Measurements from ENCODE around the gene PKMYT1. TPM values are rescaled to one million over a fixed set of nuclear protein-coding genes. Genes with fewer than 3 reads are reported as not detected.

Gene PKMYT1
- total RNA-seq, 2 donors from 2014 or later: 76.4 to 251 TPM

DNA sequence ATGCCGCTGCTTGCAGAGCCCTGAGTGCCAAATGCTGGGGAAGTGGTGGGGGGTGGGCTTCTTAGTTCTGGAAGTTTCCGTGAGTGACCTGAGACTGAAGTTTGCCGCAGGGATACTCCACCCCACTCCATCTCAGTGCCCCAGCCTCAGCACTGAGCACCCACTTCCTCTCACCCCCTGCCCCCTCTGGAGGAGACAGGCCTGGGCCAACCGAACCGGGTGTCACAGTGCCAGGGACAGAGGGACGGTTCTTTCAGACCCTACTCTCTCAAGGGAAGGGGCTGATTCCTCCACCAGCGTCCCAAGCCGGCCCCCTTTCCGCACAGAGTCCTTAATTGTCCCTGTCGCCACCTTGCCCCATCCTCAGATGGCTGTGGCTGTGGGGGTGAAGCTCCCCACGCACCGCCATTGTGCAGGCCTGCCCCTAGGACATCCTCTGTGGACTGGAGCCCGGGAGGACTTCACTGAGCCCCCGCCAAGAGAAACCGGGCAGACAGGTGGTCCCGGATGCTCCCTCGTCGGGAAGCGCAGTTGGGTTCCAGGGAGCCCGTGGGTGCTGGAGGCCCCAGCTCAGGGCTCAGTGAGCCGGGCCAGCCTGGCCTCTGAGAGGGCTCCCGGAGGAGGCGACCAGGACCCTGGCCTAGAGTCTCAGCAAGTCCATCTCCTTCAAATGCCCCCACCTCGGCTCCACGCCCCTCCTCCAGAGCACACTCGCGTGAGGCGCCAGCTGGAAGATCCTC is 17.7 kb downstream of the PKMYT1 start:
- no peak overlapping the region for H3K27ac Mint-ChIP-seq
- ATAC-seq (no peak), DNase-seq (ENCODE audit: low spot score) (no peak)
- H3K4me3 Mint-ChIP-seq: no peak overlapping the region
- H3K4me1 Mint-ChIP-seq (ENCODE audit: low read depth in 2 of 2): peaks cover 0 to 10% of the 10 kb centered on the region in 2 donors
- peaks cover 5 to 11% of the 10 kb centered on the region in 2 donors for H3K27me3 Mint-ChIP-seq
- H3K9me3 Mint-ChIP-seq: no peaks in the 10 kb centered on the region
- no peaks in the 10 kb centered on the region for H3K36me3 Mint-ChIP-seq

DNA sequence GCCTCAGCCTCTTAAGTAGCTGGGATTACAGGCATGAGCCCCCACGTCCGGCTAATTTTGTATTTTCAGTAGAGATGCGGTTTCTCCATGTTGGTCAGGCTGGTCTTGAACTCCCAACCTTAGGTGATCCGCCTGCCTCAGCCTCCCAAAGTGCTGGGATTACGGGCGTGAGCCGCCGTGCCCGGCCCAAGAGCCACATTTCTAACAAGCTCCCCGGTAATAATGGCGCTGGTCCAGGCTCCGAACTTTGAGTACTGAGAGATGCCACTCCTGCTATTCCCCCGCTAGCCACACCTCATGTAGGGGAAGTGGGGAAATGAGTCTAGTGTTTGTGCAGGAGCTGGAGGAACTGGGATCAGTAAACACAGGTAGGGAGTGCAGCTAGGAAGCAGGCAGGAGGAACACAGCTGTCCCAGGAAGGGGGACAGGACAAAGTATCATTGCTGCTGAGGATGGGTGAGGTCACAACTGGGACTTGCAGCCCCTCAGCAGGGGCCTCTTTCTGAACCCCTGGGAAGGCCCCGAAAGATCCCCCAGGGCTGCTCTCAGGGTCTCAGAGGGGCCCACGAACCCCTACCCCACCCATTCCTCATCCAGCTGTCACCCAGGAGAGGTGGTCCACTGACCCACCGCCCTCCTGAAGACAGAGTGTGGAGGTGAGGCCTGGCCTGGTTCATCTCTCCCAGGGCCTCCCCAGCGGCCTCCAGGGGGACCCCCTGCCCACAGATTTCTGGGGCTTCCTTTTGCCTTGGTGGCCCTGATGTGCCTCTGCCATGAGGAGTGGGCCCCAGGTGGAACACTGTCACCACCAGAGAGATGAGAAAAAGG is 19.8 kb downstream of the PKMYT1 start:
- no peak for ATAC-seq

GRCh38 chr16:2959206-2959605 is 21.0 kb downstream of the PKMYT1 start:
- Mint-ChIP-seq H3K27ac (no peak overlapping the region), H3K27me3 (peaks cover 5 to 14% of the 10 kb centered on the region in 2 donors), H3K36me3 (no peaks in the 10 kb centered on the region)

More for the DNA sequence above, 19.8 kb downstream of the PKMYT1 start:
- no peaks in the 10 kb centered on the region for H3K9me3 Mint-ChIP-seq
- H3K4me3 Mint-ChIP-seq: no peak overlapping the region
- H3K27me3 Mint-ChIP-seq: peaks cover 5 to 14% of the 10 kb centered on the region in 2 donors
- no peak overlapping the region for H3K27ac Mint-ChIP-seq
- H3K36me3 Mint-ChIP-seq: no peaks in the 10 kb centered on the region
- H3K4me1 Mint-ChIP-seq (ENCODE audit: low read depth in 2 of 2): peaks cover 0 to 10% of the 10 kb centered on the region in 2 donors
- no peak for DNase-seq (ENCODE audit: low spot score)

DNA sequence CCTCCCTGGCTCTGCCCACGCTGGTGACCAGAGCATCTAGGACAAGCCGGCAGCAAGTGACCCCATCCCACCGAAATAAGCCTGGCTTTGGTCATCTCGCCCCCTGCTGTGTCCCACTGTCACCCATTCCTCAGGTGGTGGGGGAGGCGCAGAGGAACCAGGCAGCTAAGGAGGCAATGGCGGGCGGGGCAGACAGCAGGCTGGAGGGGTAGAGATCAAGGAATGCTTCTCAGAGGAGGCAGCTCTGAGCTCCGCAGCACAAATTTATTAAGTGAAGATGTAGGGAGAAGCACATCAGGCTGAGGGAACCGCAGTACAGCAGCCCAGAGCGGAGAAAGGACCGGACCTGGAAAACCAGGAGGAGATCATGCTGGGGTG is 23.7 kb downstream of the PKMYT1 start:
- peaks cover 5 to 6% of the 10 kb centered on the region in 2 donors for H3K27me3 Mint-ChIP-seq
- DNase-seq (ENCODE audit: low spot score): no peak
- H3K4me3 Mint-ChIP-seq: no peak overlapping the region
- peaks cover 0 to under 1% of the 10 kb centered on the region in 2 donors for H3K4me1 Mint-ChIP-seq (ENCODE audit: low read depth in 2 of 2)
- no peak overlapping the region for H3K27ac Mint-ChIP-seq
- H3K36me3 Mint-ChIP-seq: no peaks in the 10 kb centered on the region
- no peak for ATAC-seq
- no peaks in the 10 kb centered on the region for H3K9me3 Mint-ChIP-seq

More at GRCh38 chr16:2959206-2959605, 21.0 kb downstream of the PKMYT1 start:
- Mint-ChIP-seq H3K9me3 (no peaks in the 10 kb centered on the region), H3K4me1 (ENCODE audit: low read depth in 2 of 2) (peaks cover 0 to 9% of the 10 kb centered on the region in 2 donors), H3K4me3 (no peak overlapping the region)
- DNase-seq (ENCODE audit: low spot score) (no peak), ATAC-seq (no peak)

GRCh38 chr16:2955779-2956578 is 24.3 kb downstream of the PKMYT1 start:
- no peak overlapping the region for H3K27ac Mint-ChIP-seq
- DNase-seq (ENCODE audit: low spot score) (no peak), ATAC-seq (peak in 1 of 2 donors; percentile 37)
- H3K27me3 Mint-ChIP-seq: peaks cover 5% of the 10 kb centered on the region in 2 donors
- H3K9me3 Mint-ChIP-seq: no peaks in the 10 kb centered on the region
- no peaks in the 10 kb centered on the region for H3K4me1 Mint-ChIP-seq (ENCODE audit: low read depth in 2 of 2)
- no peak overlapping the region for H3K4me3 Mint-ChIP-seq
- H3K36me3 Mint-ChIP-seq: no peaks in the 10 kb centered on the region

- Mint-ChIP-seq H3K4me3 (no peak overlapping the region), H3K9me3 (no peaks in the 10 kb centered on the region), H3K36me3 (no peaks in the 10 kb centered on the region), H3K27me3 (peaks cover 5% of the 10 kb centered on the region in 2 donors), H3K27ac (no peak overlapping the region), H3K4me1 (ENCODE audit: low read depth in 2 of 2) (no peaks in the 10 kb centered on the region)
- no peak for ATAC-seq
- DNase-seq (ENCODE audit: low spot score): no peak
Measured at GRCh38 chr16:2955438-2955778, 24.8 kb downstream of the PKMYT1 start.

DNA sequence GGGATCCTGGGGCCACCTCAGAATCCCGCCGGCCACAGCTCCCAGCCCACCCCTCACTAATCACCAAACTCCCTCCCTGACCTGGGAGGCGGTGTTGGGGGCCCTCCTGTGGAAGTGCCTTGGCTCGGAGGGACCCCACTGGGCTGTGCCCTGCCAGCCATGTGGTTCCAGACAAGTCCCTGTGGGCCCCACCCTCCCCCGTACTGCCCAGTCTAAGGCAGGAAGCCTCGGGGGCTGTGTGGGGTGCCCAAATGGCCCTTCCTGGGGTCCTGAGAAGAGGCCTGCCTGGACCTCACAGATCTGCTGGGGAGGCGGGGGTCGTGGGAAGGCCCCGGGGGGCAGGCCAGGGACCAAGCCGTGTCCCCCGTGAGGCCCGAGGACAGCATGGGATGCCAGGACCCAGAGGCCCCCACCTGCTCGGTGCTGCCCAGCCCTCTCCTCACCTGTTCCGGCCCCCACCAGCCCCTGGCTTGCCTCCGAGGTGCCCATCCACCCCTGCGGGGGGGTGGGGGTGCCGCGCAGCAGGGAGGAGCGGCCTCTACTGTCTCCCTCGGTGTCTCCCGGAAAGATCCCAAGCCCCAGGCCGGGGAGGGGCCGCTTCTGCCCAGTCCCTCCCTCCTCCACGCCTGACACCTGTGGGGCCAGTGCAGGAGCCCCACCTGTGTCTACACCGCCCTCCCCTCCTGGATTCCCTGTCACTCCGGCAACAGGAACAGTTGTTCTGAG is 25.4 kb downstream of the PKMYT1 start:
- no peaks in the 10 kb centered on the region for H3K36me3 Mint-ChIP-seq
- H3K9me3 Mint-ChIP-seq: no peaks in the 10 kb centered on the region
- H3K27ac Mint-ChIP-seq: no peak overlapping the region
- H3K4me3 Mint-ChIP-seq: no peak overlapping the region
- ATAC-seq (no peak), DNase-seq (ENCODE audit: low spot score) (no peak)
- peaks cover 0 to 3% of the 10 kb centered on the region in 2 donors for H3K27me3 Mint-ChIP-seq
- no peaks in the 10 kb centered on the region for H3K4me1 Mint-ChIP-seq (ENCODE audit: low read depth in 2 of 2)

- Mint-ChIP-seq H3K4me3 (no peak overlapping the region), H3K9me3 (no peaks in the 10 kb centered on the region), H3K27ac (no peak overlapping the region), H3K27me3 (peaks cover 0 to 3% of the 10 kb centered on the region in 2 donors), H3K36me3 (no peaks in the 10 kb centered on the region), H3K4me1 (ENCODE audit: low read depth in 2 of 2) (no peaks in the 10 kb centered on the region)
- no peak for DNase-seq (ENCODE audit: low spot score)
- ATAC-seq: no peak
Measured at GRCh38 chr16:2953706-2954627, 26.3 kb downstream of the PKMYT1 start.

DNA sequence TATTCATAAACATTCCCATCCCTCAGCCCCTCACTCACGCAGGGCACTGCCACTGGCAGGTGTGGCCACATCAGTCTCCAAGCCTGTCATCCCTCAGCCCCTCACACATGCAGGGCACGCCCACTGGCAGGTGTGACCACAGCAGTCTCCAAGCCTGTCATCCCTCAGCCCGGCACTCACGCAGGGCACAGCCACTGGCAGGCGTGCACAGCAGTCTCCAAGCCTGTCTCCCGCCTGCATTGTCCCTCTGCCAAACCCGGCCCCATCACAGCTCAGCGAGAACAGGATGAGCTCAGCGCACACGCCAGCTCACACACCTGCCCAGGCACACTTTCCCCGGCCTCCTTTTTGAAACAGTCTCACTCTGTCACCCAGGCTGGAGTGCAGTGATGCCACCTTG is 27.6 kb downstream of the PKMYT1 start:
- no peaks in the 10 kb centered on the region for H3K4me1 Mint-ChIP-seq (ENCODE audit: low read depth in 2 of 2)
- DNase-seq (ENCODE audit: low spot score) (no peak), ATAC-seq (no peak)
- H3K9me3 Mint-ChIP-seq: no peaks in the 10 kb centered on the region
- H3K27me3 Mint-ChIP-seq: peaks cover 0 to 3% of the 10 kb centered on the region in 2 donors
- H3K27ac Mint-ChIP-seq: no peak overlapping the region
- H3K4me3 Mint-ChIP-seq: no peak overlapping the region
- H3K36me3 Mint-ChIP-seq: no peaks in the 10 kb centered on the region

GRCh38 chr16:2950773-2951172 is 29.5 kb downstream of the PKMYT1 start:
- Mint-ChIP-seq H3K27ac (no peak overlapping the region), H3K27me3 (no peaks in the 10 kb centered on the region), H3K9me3 (no peaks in the 10 kb centered on the region), H3K36me3 (no peaks in the 10 kb centered on the region), H3K4me3 (no peak overlapping the region), H3K4me1 (ENCODE audit: low read depth in 2 of 2) (no peaks in the 10 kb centered on the region)
- no peak for ATAC-seq
- DNase-seq (ENCODE audit: low spot score): no peak

GRCh38 chr16:2950353-2950724 is 29.9 kb downstream of the PKMYT1 start:
- no peak overlapping the region for H3K4me3 Mint-ChIP-seq
- H3K27me3 Mint-ChIP-seq: no peaks in the 10 kb centered on the region
- no peaks in the 10 kb centered on the region for H3K9me3 Mint-ChIP-seq
- H3K27ac Mint-ChIP-seq: no peak overlapping the region
- ATAC-seq: no peak
- no peak for DNase-seq (ENCODE audit: low spot score)
- no peaks in the 10 kb centered on the region for H3K4me1 Mint-ChIP-seq (ENCODE audit: low read depth in 2 of 2)
- no peaks in the 10 kb centered on the region for H3K36me3 Mint-ChIP-seq

DNA sequence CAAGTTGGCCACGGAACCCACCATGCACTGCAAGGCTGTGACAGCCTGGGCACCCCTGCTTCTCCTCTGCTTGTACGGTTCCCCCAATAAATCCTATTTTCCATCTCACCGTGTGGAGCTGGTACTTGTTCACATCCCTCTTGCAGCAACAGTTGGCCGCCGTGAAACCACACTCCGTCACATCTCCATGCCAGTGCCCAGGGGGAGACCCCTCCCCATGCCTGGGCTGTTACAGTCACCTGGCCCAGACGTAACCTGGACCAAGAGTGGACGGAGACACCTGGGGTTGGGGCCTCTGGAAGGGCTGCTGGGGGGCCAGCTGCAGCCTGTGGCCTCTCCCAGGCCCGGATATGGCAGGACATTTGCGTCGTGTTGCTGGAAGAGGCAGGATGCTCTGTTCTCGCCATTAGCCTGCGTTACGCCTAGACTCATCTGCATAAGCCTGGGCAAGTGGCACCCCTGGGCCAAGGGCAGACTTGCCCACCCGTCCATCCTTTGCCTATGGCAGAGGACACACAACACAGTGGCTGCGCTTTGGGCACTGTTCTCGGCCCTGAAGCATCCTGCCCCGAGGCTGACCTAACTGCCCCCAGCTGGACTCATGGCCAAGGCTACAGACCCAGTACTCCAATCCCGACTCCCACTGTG is 30.4 kb downstream of the PKMYT1 start:
- no peak overlapping the region for H3K4me3 Mint-ChIP-seq
- H3K36me3 Mint-ChIP-seq: no peaks in the 10 kb centered on the region
- ATAC-seq: no peak
- no peaks in the 10 kb centered on the region for H3K27me3 Mint-ChIP-seq
- H3K9me3 Mint-ChIP-seq: no peaks in the 10 kb centered on the region
- no peak for DNase-seq (ENCODE audit: low spot score)
- H3K4me1 Mint-ChIP-seq (ENCODE audit: low read depth in 2 of 2): no peaks in the 10 kb centered on the region
- no peak overlapping the region for H3K27ac Mint-ChIP-seq
